Measurements from ENCODE around the gene SH3RF3.

GRCh38 chr2:109503191-109503590 is 374.2 kb downstream of the SH3RF3 start:
- TF ChIP-seq CTCF (IDR thresholded peaks at IDR 0.05), result no peak
- TF ChIP-seq EZH2phosphoT487 (IDR thresholded peaks at IDR 0.05), result no peak
